Peyer's patch (tissue), 4 donors: ENCODE measurements around the gene LIN54. TPM values are rescaled to one million over a fixed set of nuclear protein-coding genes. Genes with fewer than 3 reads are reported as not detected.
"Not testable (repeated sequence)": the region's sequence is repeated elsewhere in the genome, so short reads cannot be mapped to it uniquely, and the experiment has no call there.

ENCODE experiments used
- DNase-seq, 3 donors: peaks; one replicate each; pipeline ENCODE4 v3.0.0-alpha.2; 2017 to 2019
- H3K27ac ChIP-seq, 4 donors: fragments of 200-600 bp; sonication (generic); one replicate each; pipeline ENCODE4 v1.5.1; 2016 to 2019
- H3K27me3 ChIP-seq, 2 donors: fragments of 200-600 bp; sonication (generic); one replicate each; pipeline ENCODE4 v1.5.1; 2019
- H3K36me3 ChIP-seq, 3 donors: fragments of 200-600 bp; sonication (generic); one replicate each; pipeline ENCODE4 v1.5.1; 2016 to 2019
- H3K4me1 ChIP-seq, 4 donors: fragments of 200-600 bp; sonication (generic); one replicate each; pipeline ENCODE4 v1.5.1; 2016 to 2019
- H3K4me3 ChIP-seq, 4 donors: fragments of 200-600 bp; sonication (generic); 1 replicate in 3 of 4; 2 replicates in 1 of 4; pipeline ENCODE4 v1.5.1; 2016 to 2019; ENCODE audit warnings: mild to moderate bottlenecking in 1 of 4
- H3K9me3 ChIP-seq, 4 donors: fragments of 200-600 bp; sonication (generic); one replicate each; pipeline ENCODE4 v1.5.1; 2016 to 2019; ENCODE audit warnings: mild to moderate bottlenecking in 1 of 4
- POLR2A ChIP-seq, 2 donors: fragments of 450-650 bp; IDR thresholded peaks; one replicate each; pipeline ENCODE4 v1.5.1; 2017; ENCODE audit warnings: antibody characterized with exemption in 2 of 2, mild to moderate bottlenecking in 2 of 2, moderate library complexity in 2 of 2
- total RNA-seq, 4 donors: library from RNA; depleted of rRNA; stranded (reverse); fragments of >200 nt; gene quantifications; one replicate each; pipeline ENCODE4 v1.1.0, GENCODE V29; 2016
- TF ChIP-seq, protein P1 (sequence below), 6 experiments: fragments of 450-650 bp in 4 of 6; fragments of 200-600 bp in 2 of 6; sonication (generic) in 1 of 6; IDR thresholded peaks; one replicate each; pipeline ENCODE4 v1.5.1; 2017 to 2019; ENCODE audit warnings: antibody characterized with exemption in 6 of 6, mild to moderate bottlenecking in 3 of 6, moderate library complexity in 1 of 6

Gene LIN54
- total RNA-seq, 4 donors from 2014 or later: 8.7 to 13.0 (median 9.4) TPM

DNA sequence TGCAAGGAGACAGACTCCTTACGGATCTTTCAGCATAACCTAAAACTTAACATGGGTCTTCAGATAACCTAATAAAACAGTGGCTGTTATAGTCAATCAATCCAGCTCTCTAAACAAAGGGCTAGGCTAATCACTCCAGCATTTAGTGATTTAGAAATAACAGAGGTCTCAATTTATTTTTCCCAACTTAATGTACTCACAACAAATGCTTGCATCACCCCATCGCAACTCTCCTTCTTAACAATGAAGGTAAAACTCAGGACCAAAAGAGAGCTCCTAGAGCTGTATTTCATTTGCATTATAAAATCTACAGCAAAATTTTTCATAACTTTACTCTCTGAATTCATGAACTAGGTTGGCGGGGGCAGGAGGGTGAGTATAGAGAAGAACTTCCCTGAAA, 1.1 kb downstream of the LIN54 start:
- no peaks in the 10 kb centered on the region for H3K27me3 ChIP-seq
- TF ChIP-seq, protein P1, sequence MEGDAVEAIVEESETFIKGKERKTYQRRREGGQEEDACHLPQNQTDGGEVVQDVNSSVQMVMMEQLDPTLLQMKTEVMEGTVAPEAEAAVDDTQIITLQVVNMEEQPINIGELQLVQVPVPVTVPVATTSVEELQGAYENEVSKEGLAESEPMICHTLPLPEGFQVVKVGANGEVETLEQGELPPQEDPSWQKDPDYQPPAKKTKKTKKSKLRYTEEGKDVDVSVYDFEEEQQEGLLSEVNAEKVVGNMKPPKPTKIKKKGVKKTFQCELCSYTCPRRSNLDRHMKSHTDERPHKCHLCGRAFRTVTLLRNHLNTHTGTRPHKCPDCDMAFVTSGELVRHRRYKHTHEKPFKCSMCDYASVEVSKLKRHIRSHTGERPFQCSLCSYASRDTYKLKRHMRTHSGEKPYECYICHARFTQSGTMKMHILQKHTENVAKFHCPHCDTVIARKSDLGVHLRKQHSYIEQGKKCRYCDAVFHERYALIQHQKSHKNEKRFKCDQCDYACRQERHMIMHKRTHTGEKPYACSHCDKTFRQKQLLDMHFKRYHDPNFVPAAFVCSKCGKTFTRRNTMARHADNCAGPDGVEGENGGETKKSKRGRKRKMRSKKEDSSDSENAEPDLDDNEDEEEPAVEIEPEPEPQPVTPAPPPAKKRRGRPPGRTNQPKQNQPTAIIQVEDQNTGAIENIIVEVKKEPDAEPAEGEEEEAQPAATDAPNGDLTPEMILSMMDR (IDR thresholded peaks at IDR 0.05): no peak
- no peak for TF ChIP-seq POLR2A (IDR thresholded peaks at IDR 0.05)
- no peak for DNase-seq
- H3K9me3 ChIP-seq: no peaks in the 10 kb centered on the region
- H3K27ac ChIP-seq: peak overlapping the region in 2 of 4 donors; percentile 94 to 95
- H3K4me3 ChIP-seq: peak overlapping the region; percentile 75 to 96 (median 86)
- peaks cover 0 to 30% (median 4%) of the 10 kb centered on the region in 4 donors for H3K4me1 ChIP-seq
- H3K36me3 ChIP-seq: no peaks in the 10 kb centered on the region

GRCh38 chr4:83003044-83003791, 7.4 kb downstream of the LIN54 start:
- DNase-seq: not testable (repeated sequence)

DNA sequence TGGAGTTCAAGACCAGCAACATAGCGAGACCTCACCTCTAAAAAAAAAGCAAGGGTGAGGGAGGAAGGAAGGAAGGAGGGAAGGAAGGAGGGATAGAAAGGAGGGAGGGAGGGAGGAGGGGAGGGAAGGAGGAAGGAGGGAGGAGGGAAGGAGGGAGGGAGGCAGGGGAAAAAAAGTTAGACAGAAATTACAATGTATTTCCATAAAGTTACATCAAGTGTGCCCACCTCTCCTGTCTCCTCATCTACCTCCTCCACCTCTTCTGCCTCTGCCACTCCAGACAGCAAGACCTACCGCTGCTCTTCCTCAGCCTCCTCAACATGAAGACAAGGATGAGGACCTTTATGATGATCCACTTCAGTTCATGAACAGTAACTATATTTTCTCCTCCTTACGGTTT, 8.3 kb downstream of the LIN54 start:
- Histone ChIP-seq H3K36me3 (no peaks in the 10 kb centered on the region), H3K27me3 (no peaks in the 10 kb centered on the region), H3K4me3 (no peak overlapping the region), H3K27ac (no peak overlapping the region), H3K9me3 (no peaks in the 10 kb centered on the region), H3K4me1 (no peaks in the 10 kb centered on the region)
- DNase-seq: no peak
- TF ChIP-seq, protein P1 (IDR thresholded peaks at IDR 0.05): no peak
- TF ChIP-seq POLR2A (IDR thresholded peaks at IDR 0.05): no peak

More at GRCh38 chr4:83003044-83003791, 7.4 kb downstream of the LIN54 start:
- H3K4me1 ChIP-seq, H3K9me3 ChIP-seq, H3K27me3 ChIP-seq, H3K27ac ChIP-seq, H3K4me3 ChIP-seq, H3K36me3 ChIP-seq: not testable (repeated sequence)

GRCh38 chr4:82998898-82999297, 11.7 kb downstream of the LIN54 start:
- Histone ChIP-seq H3K4me3 (no peak overlapping the region), H3K9me3 (no peaks in the 10 kb centered on the region), H3K27me3 (no peaks in the 10 kb centered on the region), H3K4me1 (no peaks in the 10 kb centered on the region), H3K36me3 (no peaks in the 10 kb centered on the region), H3K27ac (no peak overlapping the region)
- TF ChIP-seq, protein P1 (IDR thresholded peaks at IDR 0.05): no peak
- TF ChIP-seq POLR2A (IDR thresholded peaks at IDR 0.05): no peak
- no peak for DNase-seq

- no peaks in the 10 kb centered on the region for H3K9me3 ChIP-seq
- H3K4me3 ChIP-seq: no peak overlapping the region
- no peaks in the 10 kb centered on the region for H3K36me3 ChIP-seq
- peaks cover 0 to under 1% (median under 1%) of the 10 kb centered on the region in 4 donors for H3K4me1 ChIP-seq
- DNase-seq: no peak
- H3K27ac ChIP-seq: no peak overlapping the region
- TF ChIP-seq, protein P1 (IDR thresholded peaks at IDR 0.05): no peak
- H3K27me3 ChIP-seq: no peaks in the 10 kb centered on the region
Observed at GRCh38 chr4:82994834-82995233, 15.8 kb downstream of the LIN54 start.

DNA sequence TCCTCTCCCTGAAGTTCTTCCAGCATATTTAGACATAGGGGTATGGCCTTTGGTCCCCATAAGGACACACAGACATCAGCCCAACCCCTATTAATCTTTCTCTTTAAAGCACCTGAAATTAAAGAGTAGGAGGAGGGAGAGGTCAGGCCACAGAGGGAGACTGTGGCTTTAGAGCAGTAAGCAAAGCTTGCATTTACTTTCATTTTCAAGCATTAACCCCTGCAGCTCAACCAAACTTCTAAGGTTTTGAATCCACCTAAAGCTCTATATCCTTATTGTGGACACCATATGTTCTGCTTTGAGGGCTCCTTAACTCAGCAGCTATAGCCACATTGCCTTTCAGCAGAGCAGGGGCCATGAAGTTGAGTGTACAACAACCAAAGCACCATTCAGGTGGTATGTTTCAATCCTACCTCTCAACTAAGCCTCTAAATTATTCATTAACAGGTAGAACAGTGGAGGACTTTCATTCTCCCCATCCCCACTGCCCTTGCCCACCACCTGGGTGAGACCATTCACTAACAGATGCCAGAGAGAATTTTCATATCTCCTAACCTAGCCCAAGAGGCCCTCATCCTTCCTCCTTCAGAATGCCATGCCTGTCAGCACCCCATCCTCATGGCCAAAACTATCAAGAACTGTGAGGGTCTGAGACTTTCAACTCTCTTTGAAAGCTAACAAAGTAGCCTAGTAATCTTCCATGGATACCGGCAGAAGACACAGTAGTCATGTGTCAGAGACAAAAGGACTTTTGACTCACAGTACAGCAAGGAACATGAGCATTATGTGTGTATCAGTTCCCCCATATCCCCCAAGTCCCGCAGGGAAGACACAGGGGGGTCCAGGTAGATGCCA, 20.8 kb downstream of the LIN54 start:
- H3K36me3 ChIP-seq: no peaks in the 10 kb centered on the region
- no peaks in the 10 kb centered on the region for H3K27me3 ChIP-seq
- H3K4me3 ChIP-seq: peak overlapping the region in 1 of 4 donors; percentile 22
- DNase-seq: no peak
- TF ChIP-seq, protein P1 (IDR thresholded peaks at IDR 0.05): no peak
- no peak for TF ChIP-seq POLR2A (IDR thresholded peaks at IDR 0.05)
- H3K27ac ChIP-seq: peak overlapping the region in 1 of 4 donors; percentile 23
- peaks cover 0 to 8% (median 2%) of the 10 kb centered on the region in 4 donors for H3K4me1 ChIP-seq
- no peaks in the 10 kb centered on the region for H3K9me3 ChIP-seq
